NB4 (cell line): ENCODE results near the gene EIF2S2.

Experiments
- CTCF ChIP-seq: IDR thresholded peaks from one replicate; pipeline ENCODE4 v1.5.1; 2012; ENCODE audit warnings: low read depth, low read length
- MAX ChIP-seq: IDR thresholded peaks from 2 replicates; pipeline ENCODE4 v1.6.1; 2011; ENCODE audit warnings: low read depth, low read length
- POLR2A ChIP-seq: IDR thresholded peaks from 2 replicates; pipeline ENCODE4 v1.6.1; 2011; ENCODE audit warnings: mild to moderate bottlenecking; ENCODE audit not compliant: insufficient read length; ENCODE audit errors: extremely low read depth

GRCh38 chr20:34083137-34083536 lies 28.9 kb downstream of the EIF2S2 start:
- no peak for TF ChIP-seq POLR2A
- no peak for TF ChIP-seq CTCF
- TF ChIP-seq MAX, result 0 out of 2 replicates have a peak, but pooled peaks have one; percentile 2
